GM18498 (cell line): ENCODE data around the gene GCSAML.
"Not testable (repeated sequence)": the region's sequence is repeated elsewhere in the genome, so short reads cannot be mapped to it uniquely, and the experiment has no call there.

Experiments
- ATAC-seq: cut with Tn5 transposase; IDR thresholded peaks from one replicate; pipeline ENCODE4 v1.9.1; 2021; ENCODE audit warnings: mild to moderate bottlenecking, moderate library complexity; ENCODE audit not compliant: unreplicated experiment

The GCSAML gene

DNA sequence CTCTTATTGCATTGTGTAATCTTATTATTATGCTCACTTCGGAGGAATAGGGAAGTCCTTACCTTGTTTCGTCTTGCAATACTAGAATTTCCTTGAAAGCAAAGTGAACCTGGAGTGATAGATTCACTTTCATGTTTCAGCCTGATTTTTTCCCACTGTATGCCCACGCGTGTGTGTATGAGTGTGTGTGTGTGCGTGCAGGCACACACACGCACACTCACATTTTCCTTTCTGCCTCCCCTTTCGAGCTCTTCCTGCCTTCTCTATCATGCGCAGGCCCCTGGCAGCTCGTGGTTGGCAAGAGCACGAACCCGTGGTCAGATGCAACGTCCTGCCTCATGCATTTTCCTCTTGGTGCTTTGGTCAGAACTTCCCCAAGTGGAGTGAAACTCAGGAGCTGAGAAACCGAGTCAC lies at the start of gene GCSAML:
GCSAML (plus strand) TSS at position 366 of the 414 bp plus-strand sequence. CDS start 58 bp downstream, outside the sequence.
- no peak for ATAC-seq

DNA sequence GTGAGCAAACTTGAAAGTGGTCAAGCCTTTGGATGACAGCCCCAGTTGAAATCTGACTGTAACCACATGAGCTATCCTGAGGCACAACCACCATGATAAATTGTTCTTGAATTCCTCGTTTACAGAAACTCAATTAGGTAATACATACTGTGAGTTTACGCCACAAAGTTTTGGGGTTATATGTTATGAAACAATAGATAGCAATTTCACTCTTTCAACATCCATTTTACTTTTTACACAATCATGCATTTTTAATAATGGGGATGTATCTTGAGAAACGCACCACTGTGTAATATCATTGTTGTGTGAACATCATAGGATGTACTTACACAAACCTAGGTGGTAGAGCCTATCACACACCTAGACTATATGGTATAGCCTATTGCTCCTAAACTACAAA lies 48.1 kb upstream of the GCSAML start:
- no peak for ATAC-seq

DNA sequence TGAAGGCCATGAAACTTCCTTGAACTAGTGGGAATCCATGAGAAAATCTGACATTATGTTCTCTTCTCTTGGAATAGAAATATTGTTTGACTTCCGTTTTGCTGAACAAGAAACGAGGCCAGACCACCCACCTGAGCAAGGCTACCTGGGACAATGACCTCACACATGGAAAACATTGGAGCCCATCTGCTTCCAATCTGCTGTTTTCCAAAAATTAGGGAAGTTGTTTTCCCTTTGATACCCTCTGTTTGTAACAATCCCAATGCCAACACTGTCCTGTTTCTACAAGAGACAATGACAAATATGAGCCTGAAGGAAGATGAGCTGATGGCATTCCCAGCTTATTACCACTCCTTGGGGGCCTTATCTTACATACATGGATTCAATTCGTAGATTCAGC lies 42.1 kb upstream of the GCSAML start:
- ATAC-seq, result no peak

DNA sequence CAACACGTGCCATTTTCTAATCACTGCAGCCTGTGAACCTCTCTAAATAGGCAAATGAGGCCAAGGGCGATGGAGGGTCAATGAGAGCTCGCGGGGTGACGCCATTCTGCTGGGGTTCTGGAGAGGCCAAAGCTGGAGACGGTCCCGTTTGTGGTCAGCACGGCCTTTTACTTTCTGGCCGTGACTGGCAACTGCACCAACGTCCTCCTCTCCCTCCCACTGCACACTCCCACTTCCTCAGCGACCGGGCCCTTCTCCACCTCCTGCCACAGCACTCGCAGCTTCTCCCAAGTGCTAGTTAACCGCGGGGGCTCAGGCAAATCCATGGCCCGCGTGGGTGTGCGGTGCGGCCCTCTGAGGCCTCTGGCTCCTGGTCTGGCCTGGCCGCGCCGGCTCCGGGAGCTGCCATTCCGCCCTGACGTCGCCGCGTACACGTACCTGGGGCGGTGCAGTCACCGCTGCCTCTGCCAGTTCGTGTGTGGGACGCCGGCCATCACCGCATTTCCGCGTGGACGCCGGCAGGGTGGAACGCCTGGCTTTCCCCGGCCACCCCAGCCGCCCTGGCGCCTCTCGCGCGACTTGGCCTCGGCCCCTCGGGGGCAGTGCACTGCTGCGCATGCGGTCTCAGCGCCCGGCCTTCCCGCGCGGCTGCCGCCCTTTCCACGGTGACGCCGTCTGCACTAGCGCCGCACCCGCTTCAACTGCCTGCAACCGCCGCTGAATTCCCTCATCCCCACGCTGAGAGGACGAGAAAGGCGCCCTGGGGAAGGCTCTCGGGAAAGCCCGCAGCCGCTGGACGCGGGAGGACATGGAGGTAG lies 30.9 kb upstream of the GCSAML start:
- ATAC-seq, result no peak

DNA sequence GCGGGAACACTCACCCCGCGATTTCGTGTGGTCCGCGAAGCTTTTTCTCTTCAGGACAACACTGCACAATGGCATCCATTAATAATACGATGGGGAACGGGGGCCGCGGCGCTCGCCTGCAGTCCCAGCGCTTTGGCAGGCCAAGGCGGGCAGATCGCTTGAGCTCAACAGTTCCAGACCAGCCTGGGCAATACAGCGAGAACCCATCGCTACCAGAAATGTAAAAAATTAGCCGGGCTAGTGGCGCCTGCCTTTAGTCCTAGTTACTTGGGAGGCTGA lies 30.4 kb upstream of the GCSAML start:
- no peak for ATAC-seq

DNA sequence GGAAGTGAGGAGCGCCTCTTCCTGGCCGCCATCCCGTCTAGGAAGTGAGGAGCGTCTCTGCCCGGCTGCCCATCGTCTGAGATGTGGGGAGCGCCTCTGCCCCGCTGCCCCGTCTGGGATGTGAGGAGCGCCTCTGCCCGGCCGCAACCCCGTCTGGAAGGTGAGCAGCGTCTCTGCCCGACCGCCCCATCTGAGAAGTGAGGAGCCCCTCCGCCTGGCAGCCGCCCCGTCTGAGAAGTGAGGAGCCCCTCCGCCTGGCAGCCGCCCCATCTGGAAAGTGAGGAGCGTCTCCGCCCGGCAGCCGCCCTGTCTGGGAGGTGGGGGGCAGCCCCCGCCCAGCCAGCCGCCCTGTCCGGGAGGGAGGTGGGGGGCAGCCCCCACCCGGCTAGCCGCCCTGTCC lies 27.0 kb upstream of the GCSAML start:
- not testable (repeated sequence) for ATAC-seq

DNA sequence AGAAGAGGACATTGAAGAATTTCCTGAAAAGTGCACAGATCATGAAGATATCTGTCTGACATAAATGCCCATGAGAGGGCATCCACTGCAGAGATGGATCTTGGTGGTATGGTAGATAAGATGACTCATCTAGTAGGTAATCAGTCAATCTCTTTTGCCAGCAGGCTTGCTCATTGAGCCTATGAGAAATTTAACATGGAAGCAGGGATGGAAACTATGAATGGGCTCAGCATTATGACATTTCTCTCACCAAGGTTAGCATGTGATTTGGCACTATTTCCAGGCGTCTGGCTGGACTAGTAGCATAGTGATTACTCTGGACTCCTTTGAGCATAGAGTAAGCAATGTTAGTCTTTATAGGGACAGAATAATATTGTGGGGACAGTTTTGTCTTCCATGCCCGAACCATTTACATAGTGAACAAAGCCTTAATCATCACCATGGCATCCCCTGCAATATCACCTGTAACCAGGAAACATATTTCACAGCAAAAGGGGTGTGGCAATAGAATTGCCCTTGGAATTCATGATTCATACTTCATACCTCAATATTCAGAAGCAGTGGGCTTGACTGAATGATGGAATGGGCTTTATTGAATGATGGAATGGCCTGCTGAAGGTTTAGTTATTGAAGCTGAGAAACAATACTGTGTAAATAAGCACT lies 20.0 kb upstream of the GCSAML start:
- ATAC-seq, result no peak

DNA sequence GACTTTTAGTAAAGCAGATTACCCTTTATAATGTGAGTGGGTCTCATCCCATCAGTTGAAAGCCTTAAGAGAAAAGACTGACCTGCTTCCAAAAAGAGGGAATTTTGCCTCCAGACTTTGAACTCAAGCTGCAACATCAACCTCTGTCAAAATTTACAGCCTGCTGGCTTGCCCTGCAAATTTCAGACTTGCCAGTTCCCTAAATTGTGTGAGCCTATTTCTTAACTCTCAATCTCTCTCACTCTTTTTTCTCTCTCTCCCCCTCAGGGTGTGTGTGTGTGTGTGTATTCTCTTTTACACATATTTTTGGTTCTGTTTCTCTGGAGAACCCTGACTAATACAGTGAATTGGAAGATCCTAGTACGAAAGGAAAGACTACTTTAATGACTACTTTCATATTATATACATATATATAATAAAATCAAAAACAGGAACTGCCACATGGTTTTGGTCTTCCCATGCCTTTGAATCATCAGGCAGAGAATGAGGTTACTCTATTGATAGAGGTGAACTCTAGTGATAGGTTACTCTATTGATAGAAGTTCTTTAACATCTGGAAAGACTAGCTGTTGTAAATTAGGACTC lies 19.1 kb upstream of the GCSAML start:
- ATAC-seq, result no peak

DNA sequence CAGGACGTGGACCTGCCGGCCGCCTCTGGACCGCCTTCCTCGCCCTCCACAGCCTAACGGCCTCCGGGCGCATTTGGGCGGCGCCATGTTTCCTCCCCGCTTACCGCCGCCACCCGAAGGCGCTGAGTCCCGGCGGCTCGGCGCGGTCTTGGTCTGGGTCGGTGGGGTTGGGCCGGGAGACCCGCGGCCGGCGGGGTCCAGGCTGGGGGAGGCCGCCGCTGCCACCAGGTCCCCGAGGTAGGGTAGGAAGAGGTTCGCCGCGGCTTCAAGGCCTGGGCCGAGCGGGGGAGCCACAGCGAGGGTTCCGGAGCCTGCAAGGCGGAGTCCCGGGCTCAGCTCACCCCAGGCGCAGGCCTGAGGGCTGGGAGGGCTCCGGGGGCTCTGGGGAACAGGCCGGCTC lies 18.1 kb upstream of the GCSAML start:
- ATAC-seq, result no peak

DNA sequence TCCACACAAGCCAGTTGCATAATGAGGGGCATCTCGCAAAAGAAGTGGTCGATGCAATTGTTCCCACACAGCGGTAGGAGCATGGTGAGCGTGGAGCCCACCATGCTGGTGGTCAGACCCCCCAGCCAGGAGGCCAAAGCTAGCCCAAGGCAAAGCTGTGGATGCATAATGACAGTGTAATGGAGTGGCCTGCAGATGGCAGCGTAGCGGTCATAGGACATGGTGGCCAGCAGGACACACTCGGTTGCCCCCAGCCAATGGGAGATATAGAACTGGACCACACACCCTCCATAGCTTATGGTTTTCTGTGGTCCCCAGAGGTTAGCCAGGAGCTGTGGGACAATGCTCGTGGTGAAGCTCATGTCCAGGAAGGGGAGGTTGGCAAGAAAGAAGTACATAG lies 17.0 kb upstream of the GCSAML start:
- no peak for ATAC-seq

DNA sequence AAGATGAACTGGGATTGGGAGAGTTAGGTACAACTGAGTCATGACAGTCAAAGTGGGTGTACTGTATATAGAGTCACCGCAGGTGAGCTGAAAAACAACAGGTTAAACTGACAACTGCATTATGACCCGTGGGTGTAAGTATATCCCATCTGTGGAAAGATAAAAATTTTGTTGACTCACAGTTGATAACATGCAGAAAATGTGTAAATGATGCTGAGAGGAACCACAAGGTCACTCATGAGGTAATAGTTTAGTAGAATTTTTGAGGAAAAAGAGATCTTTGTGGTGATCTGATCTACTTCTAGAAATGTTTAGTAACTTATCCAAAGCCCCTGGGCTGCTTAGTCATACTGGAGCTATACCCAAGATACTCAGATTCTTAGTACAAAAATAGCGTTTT lies 13.5 kb upstream of the GCSAML start:
- no peak for ATAC-seq

DNA sequence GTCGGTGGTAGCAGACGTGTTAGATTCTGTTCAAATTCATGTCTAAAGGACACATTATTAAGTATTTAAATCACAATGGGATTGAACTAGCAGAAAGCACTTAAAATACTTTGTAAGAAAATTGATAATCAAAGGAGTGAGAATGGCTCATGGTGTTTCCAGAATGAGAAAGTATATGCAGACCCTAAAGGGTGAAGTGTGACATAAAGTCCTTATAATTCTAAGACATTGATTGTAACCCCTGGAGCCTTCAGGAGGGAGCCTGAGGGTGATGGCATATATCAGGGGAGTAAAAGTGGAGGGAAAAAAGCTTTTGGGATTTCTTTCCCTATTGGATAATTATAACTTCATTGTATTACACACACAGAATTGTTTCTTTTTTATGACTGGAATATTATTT lies 12.6 kb upstream of the GCSAML start, which contains the start of gene OR2C3:
OR2C3 (minus strand) TSS at position 101 of the 400 bp plus-strand sequence. CDS start 3,929 bp downstream, outside the sequence.
- ATAC-seq, result no peak

DNA sequence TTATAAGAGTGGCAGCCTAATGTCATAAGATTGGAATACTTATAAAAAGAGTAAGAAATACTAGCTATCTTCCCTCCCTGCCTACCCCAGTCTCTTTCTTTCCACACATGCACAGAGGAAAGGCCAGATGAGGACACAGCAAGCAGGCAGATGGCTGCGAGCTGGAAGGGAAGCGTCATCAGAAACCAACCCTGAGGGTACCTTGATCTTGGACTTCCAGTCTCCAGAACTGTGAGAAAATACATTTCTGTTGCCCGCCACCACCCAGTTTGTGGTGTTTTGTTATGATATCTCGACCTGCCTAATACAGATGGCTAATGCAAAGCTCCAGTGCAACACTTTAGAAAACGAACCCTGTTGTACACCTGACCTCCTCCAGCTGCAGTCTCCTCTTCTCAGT lies 10.4 kb upstream of the GCSAML start:
- no peak for ATAC-seq

DNA sequence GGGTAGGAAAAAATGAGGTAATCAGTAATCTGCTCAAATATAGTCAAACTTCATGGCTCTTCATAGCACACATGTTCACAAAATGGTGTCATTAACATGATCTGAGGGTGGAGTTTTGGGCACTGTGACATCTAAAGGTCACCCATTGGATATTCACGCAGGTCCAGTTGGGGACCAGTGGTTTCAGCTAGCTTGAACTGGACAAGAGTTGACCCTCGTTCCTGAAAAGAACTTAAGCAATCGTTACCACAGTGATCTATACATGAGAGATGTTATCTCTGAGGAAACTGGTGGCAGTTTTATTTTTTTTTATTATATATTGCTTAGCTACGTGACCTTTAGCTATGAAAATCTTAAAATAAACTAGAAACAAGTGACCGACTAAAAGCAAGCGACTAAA lies 9.7 kb upstream of the GCSAML start:
- ATAC-seq, result no peak

DNA sequence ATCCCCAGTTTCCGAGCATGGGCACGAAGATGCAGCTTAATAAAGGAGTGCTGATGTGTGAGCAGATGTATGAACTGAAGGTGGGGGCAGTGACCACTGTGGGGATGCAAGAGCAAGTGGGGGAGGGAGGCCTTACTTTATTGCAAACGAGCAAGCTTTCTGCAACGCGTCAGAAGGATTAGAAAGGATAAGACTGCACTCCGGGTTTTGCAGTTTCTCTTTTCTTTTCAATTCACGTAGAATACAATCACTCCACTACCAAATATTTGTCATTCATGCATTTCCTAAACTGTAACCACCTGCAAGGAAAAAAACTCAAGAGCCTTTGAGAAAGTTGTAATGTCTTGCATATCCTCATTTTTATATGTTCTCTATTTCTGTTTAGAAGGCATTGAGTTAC lies 8.4 kb upstream of the GCSAML start:
- ATAC-seq, result no peak

DNA sequence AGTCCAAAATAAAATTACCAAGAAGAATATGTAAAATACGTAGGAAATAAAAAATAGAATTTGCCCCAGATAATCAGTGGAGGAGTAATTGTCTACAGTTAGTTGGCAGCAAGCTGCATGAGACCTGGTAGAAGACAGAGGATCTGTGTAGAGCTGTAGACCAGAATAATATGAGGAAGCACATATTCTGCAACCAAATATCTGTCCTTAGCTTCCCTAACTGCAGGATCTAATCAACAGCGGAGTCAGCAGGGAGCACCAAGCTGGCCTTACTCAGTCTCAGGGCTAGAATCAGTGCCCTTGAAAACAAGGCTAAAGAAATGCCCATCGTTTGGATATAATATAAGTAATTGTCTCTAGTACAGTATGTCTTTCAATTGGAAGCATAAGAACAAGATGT lies 6.1 kb upstream of the GCSAML start:
- no peak for ATAC-seq

DNA sequence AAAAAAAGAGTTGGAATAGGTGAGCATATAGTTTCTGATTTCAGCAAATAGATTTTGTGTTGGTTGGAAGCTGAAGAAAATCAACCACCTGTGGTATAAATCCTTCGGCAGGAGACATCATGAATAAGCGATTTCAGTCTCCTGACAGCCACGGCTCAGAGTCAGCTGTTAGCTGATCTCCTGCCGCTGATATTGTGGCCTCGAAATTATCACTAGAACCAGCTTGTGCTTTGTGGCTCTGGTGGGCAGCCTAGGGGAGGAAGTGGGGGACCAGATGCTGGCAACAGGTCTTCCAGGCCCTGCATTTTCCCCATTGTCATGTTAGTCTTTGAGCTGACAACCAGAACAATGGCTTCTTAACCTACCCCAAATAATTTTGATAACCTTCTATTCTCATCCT lies 842 bp upstream of the GCSAML start:
- no peak for ATAC-seq

DNA sequence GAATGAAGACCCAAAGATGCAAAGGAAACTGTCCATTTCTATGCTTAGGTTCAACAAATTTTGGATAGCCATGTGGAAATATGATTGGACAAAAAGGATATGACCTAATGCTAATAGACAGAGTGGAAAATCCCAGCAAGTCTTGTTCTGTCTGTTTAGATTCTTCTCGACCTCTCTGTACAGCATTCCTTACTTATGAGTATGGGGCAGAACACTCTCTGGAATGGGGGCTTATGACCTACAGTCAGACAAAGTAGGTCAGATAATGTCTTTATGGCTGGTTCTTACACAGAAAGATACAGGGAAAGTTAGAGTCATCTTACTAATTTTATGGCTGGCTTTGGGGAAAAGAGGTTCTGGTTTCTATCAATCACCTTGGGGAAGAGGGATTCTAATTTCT lies 2.8 kb downstream of the GCSAML start:
- no peak for ATAC-seq

DNA sequence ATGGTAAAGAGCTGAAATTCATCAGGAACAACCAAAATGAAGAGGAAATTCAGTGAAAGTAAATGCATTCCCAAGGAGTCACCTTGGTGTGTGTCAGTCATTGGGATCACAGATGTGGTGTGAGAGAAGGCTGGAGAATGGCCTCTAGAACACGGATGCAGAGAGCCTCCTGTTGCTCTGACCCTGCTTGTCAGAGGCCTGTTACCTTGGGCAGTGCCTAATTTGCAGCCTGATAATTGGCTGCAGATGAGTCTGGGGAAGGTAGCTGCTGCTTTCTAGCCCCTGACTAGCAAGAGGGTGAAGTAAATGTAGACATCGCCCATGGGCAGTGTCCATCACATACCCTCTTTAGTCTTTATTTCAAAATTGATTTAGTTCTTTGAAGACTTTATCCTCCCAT lies 3.3 kb downstream of the GCSAML start:
- no peak for ATAC-seq

DNA sequence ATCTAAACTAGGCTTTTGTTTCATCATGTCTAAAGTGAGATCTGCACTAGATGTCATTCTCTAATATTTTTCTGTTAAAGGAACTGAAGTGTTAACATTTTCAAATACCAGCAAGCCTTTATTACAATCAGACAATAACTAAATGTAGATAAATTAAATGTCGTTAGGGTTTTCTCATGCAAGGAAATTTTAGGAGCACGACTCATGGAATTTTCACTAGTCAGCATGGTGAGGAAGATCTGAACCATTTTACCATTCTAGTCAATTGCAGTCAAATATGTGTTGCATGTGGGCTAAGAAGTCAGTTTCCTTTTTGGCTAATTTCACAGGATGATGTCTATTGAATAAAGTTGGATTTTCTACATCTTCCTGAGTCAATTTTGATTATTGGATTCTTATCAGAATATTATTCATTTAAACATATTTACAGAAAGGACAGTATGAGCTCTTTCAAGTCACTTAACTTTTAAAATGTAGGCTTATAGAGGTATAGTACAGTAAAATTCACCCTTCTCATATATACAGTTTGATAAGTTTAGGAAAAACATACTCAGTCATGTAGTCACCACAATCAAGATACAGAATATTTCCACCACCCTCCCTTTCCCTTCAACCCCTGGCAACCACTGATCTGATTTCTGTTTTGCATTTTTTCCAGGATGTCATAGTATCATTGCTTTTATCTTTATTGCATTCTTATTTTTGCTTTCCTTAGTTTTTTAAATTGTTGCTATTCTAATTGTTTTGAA lies 9.2 kb downstream of the GCSAML start:
- ATAC-seq, result no peak

DNA sequence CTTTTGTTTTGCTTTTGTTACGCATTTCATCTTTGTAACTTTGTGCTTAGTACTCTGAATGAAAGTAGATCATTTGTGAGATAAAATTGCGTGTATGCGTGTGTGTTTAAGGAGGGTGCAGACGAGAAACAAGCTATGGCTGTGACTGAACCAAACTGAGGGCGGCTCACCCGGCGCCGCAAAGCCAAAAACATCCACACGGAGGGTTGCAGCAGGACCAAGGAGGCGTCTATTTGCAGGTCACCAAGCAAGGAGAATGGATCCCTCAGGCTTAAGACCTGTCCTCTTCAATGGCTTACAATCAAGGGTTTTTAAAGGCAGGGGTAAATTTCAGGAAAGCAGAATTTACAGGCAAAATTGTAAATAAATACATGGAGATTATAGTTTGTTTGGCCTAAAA lies 12.8 kb downstream of the GCSAML start:
- ATAC-seq, result no peak

DNA sequence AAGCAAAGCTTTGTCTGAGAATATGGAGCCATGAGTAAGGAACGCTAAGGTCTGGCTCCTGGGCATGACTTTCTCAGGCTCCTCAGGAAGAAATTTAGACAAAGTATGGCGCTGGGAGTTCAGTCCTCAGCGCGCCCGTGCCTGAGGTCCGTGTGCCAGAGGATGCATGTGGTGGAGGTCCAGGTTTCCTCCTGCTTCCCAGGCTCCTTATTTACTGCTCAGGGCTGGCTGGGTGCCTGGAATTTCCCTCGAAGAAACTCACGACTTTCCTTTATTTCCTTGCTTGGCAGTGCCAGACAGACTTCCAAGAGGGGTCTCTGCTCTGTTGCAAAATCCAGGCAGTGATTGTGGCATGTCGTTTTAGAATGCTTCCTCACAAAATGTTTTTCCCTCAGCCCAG lies 13.3 kb downstream of the GCSAML start:
- no peak for ATAC-seq
